Hepatocyte (in vitro differentiated cells): ENCODE data around the gene DSCAM. TPM values are rescaled to one million over a fixed set of nuclear protein-coding genes. Genes with fewer than 3 reads are reported as not detected.

ENCODE experiments used
- DNase-seq: peaks from one replicate; pipeline ENCODE4 v3.0.0-alpha.2; 2016; ENCODE audit warnings: low spot score
- H2AFZ ChIP-seq: fragments of 200-600 bp; sonication (generic); 2 replicates; pipeline ENCODE4 v1.6.0; 2016; ENCODE audit warnings: antibody characterized with exemption, mild to moderate bottlenecking
- H3K27ac ChIP-seq: fragments of 200-600 bp; sonication (generic); 2 replicates; pipeline ENCODE4 v1.5.1; 2016; ENCODE audit warnings: mild to moderate bottlenecking
- H3K27me3 ChIP-seq: fragments of 200-600 bp; sonication (generic); 2 replicates; pipeline ENCODE4 v1.6.1; 2016
- H3K36me3 ChIP-seq: fragments of 200-600 bp; sonication (generic); replicated peaks from 2 replicates; pipeline ENCODE4 v1.5.1; 2016; ENCODE audit warnings: low read depth; ENCODE audit not compliant: insufficient read depth
- H3K4me1 ChIP-seq: fragments of 200-600 bp; sonication (generic); 2 replicates; pipeline ENCODE4 v1.5.1; 2016; ENCODE audit warnings: mild to moderate bottlenecking, moderate library complexity; ENCODE audit not compliant: insufficient read depth
- H3K4me2 ChIP-seq: fragments of 200-600 bp; sonication (generic); 2 replicates; pipeline ENCODE4 v1.6.0; 2016
- H3K4me3 ChIP-seq: fragments of 200-600 bp; sonication (generic); 2 replicates; pipeline ENCODE4 v1.5.1; 2016; ENCODE audit warnings: mild to moderate bottlenecking
- H3K79me2 ChIP-seq: fragments of 200-600 bp; sonication (generic); 2 replicates; pipeline ENCODE4 v1.6.0; 2017; ENCODE audit warnings: mild to moderate bottlenecking
- H3K9me2 ChIP-seq: fragments of 200-600 bp; sonication (generic); replicated peaks from 2 replicates; pipeline ENCODE4 v1.6.0; 2017; ENCODE audit warnings: mild to moderate bottlenecking; ENCODE audit not compliant: insufficient read depth
- H3K9me3 ChIP-seq: fragments of 200-600 bp; sonication (generic); 2 replicates; pipeline ENCODE4 v1.5.1; 2016; ENCODE audit warnings: low read depth, mild to moderate bottlenecking
- H4K20me1 ChIP-seq: fragments of 200-600 bp; sonication (generic); 2 replicates; pipeline ENCODE4 v1.6.0; 2016; ENCODE audit warnings: mild to moderate bottlenecking; ENCODE audit not compliant: insufficient read depth, poor library complexity, severe bottlenecking
- EZH2 ChIP-seq: fragments of 200-600 bp; sonication (generic); IDR thresholded peaks from 2 replicates; pipeline ENCODE4 v1.6.1; 2016; ENCODE audit warnings: antibody characterized with exemption, mild to moderate bottlenecking, borderline replicate concordance
- EZH2phosphoT487 ChIP-seq: fragments of 200-600 bp; sonication (generic); IDR thresholded peaks from one replicate; pipeline ENCODE4 v1.6.1; 2018; ENCODE audit warnings: antibody characterized with exemption, mild to moderate bottlenecking, low read depth, moderate library complexity; ENCODE audit not compliant: unreplicated experiment, severe bottlenecking
- WGBS: methylation state at CpG from one replicate; pipeline ENCODE4 v1.1.6; 2016; ENCODE audit warnings: low lambda C conversion rate; ENCODE audit errors: missing lambda C conversion rate; 5-methylcytosine and 5-hydroxymethylcytosine counted together
- polyA plus RNA-seq: library from polyadenylated mRNA; unstranded; fragments of >200 nt; fragmentation: Nextera tagmentation; extraction: Ambion mirVana; gene quantifications from 2 replicates; pipeline ENCODE4 v1.2.1, GENCODE V29; 2016
- total RNA-seq: library from RNA; depleted of rRNA; stranded (reverse); fragments of >200 nt; gene quantifications from 2 replicates; pipeline ENCODE4 v1.2.3, GENCODE V29; 2014
- TF ChIP-seq, protein P1 (sequence below): fragments of 200-600 bp; sonication (generic); IDR thresholded peaks from 2 replicates; pipeline ENCODE4 v1.5.1; 2016; ENCODE audit warnings: antibody characterized with exemption, mild to moderate bottlenecking; ENCODE audit not compliant: poor library complexity

DSCAM gene
- total and polyA plus RNA-seq, 2 experiments from 2014 or later = 0.33 TPM; not detected in 1

DNA sequence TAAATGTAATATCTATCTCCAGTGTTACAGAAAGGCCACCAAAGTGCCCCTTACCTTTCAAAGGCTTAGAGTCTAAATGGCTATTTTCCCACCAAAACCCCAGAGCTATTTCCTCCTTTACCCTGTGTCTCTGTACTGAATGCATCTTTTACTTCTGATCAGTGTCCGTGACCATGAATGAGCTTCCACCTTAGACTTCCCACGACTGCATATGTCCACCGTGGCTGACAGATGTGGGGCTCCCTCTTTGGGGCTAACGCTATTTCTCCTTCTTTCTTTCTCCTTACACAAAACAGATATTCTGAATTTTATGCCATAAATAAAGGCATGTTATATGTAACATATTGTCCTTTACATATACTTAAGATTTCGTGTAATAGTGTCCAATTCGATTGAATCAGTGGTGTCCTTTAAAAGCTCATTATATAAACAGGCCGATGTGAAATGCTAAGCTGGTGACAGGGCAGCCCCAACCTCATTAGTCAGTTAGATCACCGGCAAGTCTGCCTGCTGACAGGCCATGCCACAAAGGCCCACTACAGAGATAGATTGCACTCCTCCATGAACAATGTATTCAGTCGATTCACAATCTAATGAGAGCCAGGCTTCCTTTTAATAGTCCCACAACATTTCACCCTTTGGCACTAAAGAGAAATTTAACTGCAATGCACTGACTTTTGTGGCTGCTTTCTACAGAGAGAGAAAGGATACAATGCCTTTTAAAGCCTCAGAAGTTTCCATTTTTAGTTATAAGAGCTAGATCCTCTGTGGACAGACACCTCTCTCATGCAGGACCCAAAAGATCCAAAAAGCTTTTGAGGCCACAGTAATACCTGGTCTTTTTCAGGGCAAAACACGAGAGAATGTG is 681.8 kb downstream of the DSCAM start:
- DNase-seq = no peak
- Histone ChIP-seq H3K27ac (no peak overlapping the region), H3K79me2 (no peaks in the 10 kb centered on the region), H2AFZ (no peak overlapping the region), H3K4me2 (no peak overlapping the region), H3K27me3 (no peaks in the 10 kb centered on the region), H3K4me1 (no peaks in the 10 kb centered on the region), H3K9me3 (no peaks in the 10 kb centered on the region), H3K9me2 (no peaks in the 10 kb centered on the region), H3K4me3 (no peak overlapping the region), H4K20me1 (no peaks in the 10 kb centered on the region), H3K36me3 (no peaks in the 10 kb centered on the region)
- TF ChIP-seq EZH2phosphoT487 (no peak), EZH2 (no peak)
- TF ChIP-seq, protein P1, sequence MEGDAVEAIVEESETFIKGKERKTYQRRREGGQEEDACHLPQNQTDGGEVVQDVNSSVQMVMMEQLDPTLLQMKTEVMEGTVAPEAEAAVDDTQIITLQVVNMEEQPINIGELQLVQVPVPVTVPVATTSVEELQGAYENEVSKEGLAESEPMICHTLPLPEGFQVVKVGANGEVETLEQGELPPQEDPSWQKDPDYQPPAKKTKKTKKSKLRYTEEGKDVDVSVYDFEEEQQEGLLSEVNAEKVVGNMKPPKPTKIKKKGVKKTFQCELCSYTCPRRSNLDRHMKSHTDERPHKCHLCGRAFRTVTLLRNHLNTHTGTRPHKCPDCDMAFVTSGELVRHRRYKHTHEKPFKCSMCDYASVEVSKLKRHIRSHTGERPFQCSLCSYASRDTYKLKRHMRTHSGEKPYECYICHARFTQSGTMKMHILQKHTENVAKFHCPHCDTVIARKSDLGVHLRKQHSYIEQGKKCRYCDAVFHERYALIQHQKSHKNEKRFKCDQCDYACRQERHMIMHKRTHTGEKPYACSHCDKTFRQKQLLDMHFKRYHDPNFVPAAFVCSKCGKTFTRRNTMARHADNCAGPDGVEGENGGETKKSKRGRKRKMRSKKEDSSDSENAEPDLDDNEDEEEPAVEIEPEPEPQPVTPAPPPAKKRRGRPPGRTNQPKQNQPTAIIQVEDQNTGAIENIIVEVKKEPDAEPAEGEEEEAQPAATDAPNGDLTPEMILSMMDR = no peak
- WGBS = 73% methylated on average over 10 of the region's 10 CpGs

DNA sequence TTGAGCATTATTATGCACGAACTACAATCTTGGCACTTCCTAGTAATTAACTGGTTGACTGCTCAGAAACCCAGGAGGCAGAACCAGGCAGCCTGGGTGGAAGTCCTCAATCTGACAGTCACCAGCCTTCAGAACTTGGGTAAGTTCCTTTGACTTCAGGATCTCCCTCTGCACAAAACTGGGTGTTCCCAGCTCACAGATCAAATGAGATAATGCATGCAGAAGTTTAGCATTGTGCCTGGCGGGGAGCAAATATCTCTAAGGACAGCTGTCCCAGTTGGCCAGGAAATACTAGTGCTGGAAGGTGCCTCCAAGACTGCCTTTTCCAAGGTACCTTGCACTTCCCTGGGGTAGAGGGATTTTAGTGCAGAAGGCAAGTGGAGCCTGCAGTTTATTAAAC is 684.9 kb downstream of the DSCAM start:
- Histone ChIP-seq H3K79me2 (no peaks in the 10 kb centered on the region), H3K4me1 (no peaks in the 10 kb centered on the region), H3K27me3 (no peaks in the 10 kb centered on the region), H3K4me2 (no peak overlapping the region), H2AFZ (no peak overlapping the region), H3K9me2 (no peaks in the 10 kb centered on the region), H4K20me1 (no peaks in the 10 kb centered on the region), H3K36me3 (no peaks in the 10 kb centered on the region), H3K4me3 (no peak overlapping the region), H3K9me3 (no peaks in the 10 kb centered on the region), H3K27ac (no peak overlapping the region)
- no peak for DNase-seq
- 67% methylated on average over 2 of the region's 2 CpGs for WGBS
- TF ChIP-seq EZH2 = no peak
- TF ChIP-seq, protein P1 = no peak
- no peak for TF ChIP-seq EZH2phosphoT487

GRCh38 chr21:40160911-40161310 is 686.0 kb downstream of the DSCAM start:
- H4K20me1 ChIP-seq = no peaks in the 10 kb centered on the region
- no peaks in the 10 kb centered on the region for H3K36me3 ChIP-seq
- H3K4me2 ChIP-seq = no peak overlapping the region
- no peaks in the 10 kb centered on the region for H3K27me3 ChIP-seq
- DNase-seq = no peak
- WGBS = 79% methylated on average over 5 of the region's 5 CpGs
- TF ChIP-seq EZH2 = no peak
- TF ChIP-seq, protein P1 = no peak
- TF ChIP-seq EZH2phosphoT487 = no peak
- no peak overlapping the region for H3K4me3 ChIP-seq
- no peak overlapping the region for H2AFZ ChIP-seq
- H3K4me1 ChIP-seq = no peaks in the 10 kb centered on the region
- H3K79me2 ChIP-seq = no peaks in the 10 kb centered on the region
- H3K9me2 ChIP-seq = no peaks in the 10 kb centered on the region
- H3K9me3 ChIP-seq = no peaks in the 10 kb centered on the region
- H3K27ac ChIP-seq = no peak overlapping the region
